HG02571 (cell line): Measurements from ENCODE around the gene ZNF579.

ENCODE experiments used
- ATAC-seq: cut with Tn5 transposase; IDR thresholded peaks from one replicate; pipeline ENCODE4 v1.9.1; 2021; ENCODE audit warnings: mild to moderate bottlenecking, moderate library complexity; ENCODE audit not compliant: unreplicated experiment

ZNF579 gene

DNA sequence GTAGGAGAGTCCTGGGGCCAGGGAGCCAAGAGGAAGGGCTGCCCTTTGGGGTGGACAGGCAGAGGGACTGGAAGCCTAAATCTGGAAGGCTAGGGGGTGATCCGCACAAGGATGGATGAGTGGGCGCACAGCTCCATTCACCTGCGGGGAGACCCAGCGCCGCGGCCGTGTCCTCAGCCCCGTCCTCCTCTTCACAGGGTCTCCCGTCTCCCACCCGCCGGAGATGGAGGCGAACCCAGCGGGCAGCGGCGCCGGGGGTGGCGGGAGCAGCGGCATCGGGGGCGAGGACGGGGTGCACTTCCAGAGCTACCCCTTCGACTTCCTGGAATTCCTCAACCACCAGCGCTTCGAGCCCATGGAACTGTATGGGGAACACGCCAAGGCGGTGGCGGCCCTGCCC is 32.7 kb upstream of the ZNF579 start:
- no peak for ATAC-seq

GRCh38 chr19:55611983-55612645 is 31.5 kb upstream of the ZNF579 start:
- ATAC-seq: no peak

DNA sequence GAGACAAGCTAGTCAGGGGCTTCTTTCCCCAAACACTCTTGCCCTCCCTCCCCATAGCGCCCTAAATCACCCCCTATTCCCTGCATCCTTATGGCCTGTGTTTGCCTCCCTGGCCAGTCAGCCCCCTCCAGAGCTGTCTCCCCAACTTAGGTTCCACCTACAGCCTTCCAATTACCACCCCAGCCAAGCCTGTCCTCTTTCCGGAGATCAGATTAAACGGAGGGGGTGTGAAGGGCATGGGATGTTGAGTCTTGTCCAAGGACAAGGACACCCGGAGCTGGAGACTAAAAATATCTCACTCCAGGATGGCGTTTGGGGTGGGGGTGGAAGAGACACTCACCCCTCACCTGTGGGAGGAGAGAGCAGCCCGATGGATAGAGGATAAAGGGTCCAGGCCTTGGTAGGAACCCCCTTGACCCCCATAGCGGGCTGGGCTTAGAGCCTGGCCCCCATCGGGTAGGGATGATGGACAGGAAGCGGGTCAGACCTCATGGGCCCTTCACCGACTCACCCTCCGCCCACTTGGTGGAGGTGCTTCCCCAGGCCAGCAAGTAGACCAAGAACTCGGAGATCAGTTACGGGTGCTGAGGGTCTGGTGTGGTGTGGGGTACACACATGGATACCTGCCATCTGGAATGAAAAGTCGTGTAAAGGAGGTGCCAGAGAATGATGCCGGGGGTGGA is 30.8 kb upstream of the ZNF579 start:
- no peak for ATAC-seq

- ATAC-seq: no peak
Measured at GRCh38 chr19:55609326-55609725, 28.7 kb upstream of the ZNF579 start.

DNA sequence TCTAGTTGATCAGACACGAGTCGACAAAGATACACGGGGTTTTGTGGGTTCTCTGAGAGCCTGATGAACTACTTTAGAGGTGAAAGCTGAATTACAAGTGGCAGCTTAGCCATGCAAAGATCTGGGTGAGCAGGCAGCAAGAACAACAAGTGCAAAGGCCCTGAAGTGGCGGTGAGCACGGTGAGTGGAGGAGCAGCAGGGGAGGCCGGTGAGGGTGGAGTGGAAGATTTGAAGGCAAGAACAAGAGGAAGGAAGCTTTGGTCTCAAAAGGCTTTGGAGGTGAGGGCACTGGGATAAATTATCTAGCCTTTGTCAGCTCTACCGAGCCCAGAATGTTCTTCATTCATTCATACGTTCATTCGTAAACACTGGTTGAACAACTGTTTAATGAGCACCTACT is 26.2 kb upstream of the ZNF579 start:
- ATAC-seq: no peak

- ATAC-seq: no peak
Measured at GRCh38 chr19:55606471-55606787, 25.8 kb upstream of the ZNF579 start.

DNA sequence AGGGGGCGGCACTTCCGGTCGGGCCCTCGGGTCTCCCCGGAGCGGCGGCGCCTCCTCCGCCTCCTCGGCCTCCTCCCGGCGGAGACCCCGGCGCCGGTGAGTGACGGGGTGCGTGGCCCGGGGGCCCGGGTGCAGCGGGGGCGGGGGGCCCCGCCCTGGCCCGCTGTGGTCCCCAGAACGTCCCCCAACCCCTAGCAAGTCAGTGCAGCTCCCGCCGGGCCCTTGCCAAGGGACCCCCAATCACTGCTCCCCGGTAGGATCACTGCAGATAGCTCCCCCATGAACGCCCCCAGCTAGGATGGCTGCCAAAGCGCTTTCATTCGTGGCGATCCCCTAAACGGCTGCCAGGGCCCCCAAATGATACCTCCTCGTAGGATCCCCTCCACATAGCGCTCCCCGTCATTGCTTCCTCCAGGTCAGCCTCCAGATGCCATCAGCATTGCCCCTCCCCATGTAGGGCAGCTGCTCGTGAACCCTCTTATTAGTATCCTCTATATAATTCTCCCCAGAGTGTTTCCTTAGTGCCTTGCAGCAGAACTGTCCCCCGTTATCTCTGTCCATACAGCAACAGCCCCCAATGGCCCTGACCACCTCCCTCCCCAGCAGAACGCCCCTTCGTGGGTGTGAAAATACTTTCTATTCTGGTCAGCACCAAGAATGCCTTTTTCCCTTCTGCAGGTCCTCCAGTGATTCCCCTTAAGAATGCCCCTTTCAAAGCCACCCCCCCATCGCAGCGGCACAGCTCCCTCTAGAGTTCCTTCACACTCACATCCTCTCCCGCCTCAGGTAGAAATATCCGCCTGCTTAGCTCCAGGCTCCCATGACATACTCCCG is 25.2 kb upstream of the ZNF579 start, which contains the start of gene ZNF865:
ZNF865 (plus strand) TSS at position 11 of the 834 bp plus-strand sequence. CDS start 7,972 bp downstream, outside the sequence.
- ATAC-seq: peak; percentile 24

GRCh38 chr19:55605207-55605636 is 24.6 kb upstream of the ZNF579 start:
- ATAC-seq: peak; percentile 70

DNA sequence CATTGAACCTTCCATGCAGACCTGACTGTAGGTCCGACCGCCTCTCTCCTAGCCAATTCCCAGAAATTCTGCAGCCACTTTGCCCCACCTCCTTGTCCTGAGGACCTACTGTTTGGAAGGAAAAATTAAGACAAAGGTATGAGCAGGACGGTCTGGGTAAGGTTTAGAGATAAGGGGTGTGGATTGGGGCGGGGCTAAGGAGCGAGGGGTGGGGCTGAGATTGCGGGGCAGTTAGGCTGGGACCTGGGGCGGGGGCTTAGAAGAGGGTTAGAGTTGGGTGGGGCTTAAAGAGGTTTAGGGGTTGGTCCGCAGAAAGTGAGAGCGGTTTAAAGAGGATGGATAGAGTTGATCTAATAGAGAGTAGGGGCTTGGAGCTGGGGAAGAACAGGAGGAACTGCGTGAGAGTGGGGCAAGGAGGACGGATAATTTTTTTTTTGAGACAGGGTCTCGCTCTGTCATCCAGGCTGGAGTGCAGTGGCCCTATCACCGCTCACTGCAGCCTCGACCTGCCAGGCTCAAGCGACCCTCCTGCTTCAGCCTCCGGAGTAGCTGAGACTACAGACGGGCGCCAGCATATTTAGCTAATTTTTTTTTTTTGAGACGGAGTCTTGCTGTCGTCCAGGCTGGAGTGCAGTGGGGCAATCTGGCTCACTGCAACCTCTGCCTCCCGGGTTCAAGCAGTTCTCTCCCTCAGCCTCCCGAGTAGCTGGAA is 23.1 kb upstream of the ZNF579 start:
- ATAC-seq: no peak

DNA sequence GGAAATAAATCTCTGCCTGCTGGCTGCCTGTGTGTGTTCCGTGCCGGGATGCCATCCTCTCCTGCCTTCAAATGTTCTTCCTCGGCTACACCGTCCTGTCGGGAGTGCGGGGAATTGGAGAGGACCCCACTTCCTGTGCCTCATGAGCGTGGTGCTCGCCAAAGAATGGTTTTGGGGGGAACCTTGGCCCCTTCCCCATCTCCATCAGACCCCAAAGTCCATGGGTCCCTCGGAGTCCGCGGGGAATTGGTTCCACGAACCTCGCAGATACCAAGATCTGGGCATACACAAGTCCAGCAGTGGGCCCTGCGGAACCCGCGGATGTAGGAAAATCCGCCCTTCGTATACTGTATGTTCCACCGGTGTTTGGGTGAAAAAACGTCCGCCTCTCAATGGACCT is 22.5 kb upstream of the ZNF579 start:
- no peak for ATAC-seq

GRCh38 chr19:55602104-55603001 is 21.7 kb upstream of the ZNF579 start:
- no peak for ATAC-seq

- no peak for ATAC-seq
Measured at GRCh38 chr19:55601084-55601483, 20.4 kb upstream of the ZNF579 start.

DNA sequence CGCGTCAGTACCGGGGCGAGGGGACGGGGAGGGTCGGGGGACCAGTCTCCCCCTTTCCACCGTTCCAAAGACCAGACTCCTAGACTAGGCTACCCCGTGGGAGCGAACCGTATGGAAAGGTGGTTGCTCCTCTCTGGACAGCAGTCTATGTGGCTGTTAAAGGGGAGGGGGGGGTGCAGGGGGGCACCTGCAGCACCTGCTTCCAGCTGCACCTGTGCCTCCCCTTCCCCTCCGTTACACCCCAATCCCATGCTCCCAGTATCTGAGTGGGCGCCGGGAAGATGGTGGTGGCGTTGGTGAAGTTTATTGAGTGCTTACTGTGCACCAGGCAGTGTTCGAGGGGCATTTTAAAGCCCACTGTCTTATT is 20.0 kb upstream of the ZNF579 start:
- no peak for ATAC-seq

- ATAC-seq: peak; percentile 32
Measured at GRCh38 chr19:55599842-55600661, 19.4 kb upstream of the ZNF579 start, which contains the start of gene ZNF524. Gene ZNF524 (plus strand): TSS chr19:55600288. CDS start chr19:55602113, 1,825 bp downstream.

DNA sequence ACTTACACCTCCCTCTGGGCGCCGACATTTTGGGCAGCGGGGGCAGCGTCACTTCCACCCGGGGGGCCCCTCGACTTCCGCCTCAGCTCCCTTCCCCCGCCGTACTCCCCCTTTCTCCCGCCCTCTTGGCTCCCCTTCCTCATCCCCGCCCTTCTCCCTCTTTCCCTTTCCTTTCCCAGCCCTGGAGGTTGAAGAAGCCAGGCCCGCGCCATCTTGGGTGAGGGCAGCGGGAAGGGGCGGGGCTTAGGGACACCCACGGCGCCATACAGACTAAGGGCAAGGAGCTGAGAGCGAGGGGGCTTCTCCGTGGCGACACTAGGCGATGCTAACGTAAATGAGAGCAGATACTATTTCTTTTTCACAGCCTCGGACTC is 18.8 kb upstream of the ZNF579 start, which contains the start of gene FIZ1:
FIZ1 (minus strand) TSS at position 50 of the 374 bp plus-strand sequence. CDS start 1,652 bp downstream, outside the sequence.
- peak; percentile 47 for ATAC-seq

- peak; percentile 40 for ATAC-seq
Measured at GRCh38 chr19:55598719-55599467, 18.2 kb upstream of the ZNF579 start.

- ATAC-seq: no peak
Measured at GRCh38 chr19:55598034-55598433, 17.4 kb upstream of the ZNF579 start.

DNA sequence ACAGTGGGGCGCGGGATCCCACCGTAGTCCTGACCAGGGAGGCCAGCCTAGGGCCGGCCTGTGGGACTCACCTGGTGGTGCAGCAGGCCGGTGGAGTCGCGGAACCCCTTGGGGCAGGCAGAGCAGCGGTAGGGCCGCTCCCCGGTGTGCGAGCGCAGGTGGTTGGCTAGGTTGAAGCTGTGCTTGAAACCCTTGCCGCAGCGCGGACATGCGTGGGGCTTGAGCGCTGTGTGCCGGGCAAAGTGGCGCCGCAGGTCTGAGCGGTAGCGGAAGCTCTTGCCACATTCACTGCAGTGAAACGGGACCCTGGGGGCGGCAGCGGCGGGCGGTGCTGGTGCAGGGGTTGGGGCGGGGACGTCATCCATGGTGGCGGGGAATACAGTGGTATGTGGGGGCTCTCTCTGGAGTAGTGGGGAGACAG is 16.9 kb upstream of the ZNF579 start:
- no peak for ATAC-seq
